Gastroesophageal sphincter (tissue), 3 donors: ENCODE measurements around the gene BCOR.

Experiments
- CTCF ChIP-seq, 4 experiments: fragments of 200-600 bp in 2 of 4; fragments of 450-650 bp in 2 of 4; sonication (generic) in 1 of 4; IDR thresholded peaks; one replicate each; pipeline ENCODE4 v1.5.1; 2017 to 2019; ENCODE audit warnings: antibody characterized with exemption in 4 of 4, mild to moderate bottlenecking in 2 of 4, moderate library complexity in 2 of 4
- EP300 ChIP-seq: sonication (generic); formaldehyde crosslinking; IDR thresholded peaks from one replicate; pipeline ENCODE4 v1.6.1; 2017; ENCODE audit warnings: antibody characterized with exemption, mild to moderate bottlenecking
- POLR2A ChIP-seq, 2 donors: fragments of 450-650 bp; IDR thresholded peaks; one replicate each; pipeline ENCODE4 v1.6.1; 2017; ENCODE audit warnings: antibody characterized with exemption in 2 of 2, mild to moderate bottlenecking in 2 of 2, moderate library complexity in 1 of 2
- POLR2AphosphoS5 ChIP-seq: sonication (generic); formaldehyde crosslinking; IDR thresholded peaks from one replicate; pipeline ENCODE4 v1.6.1; 2017; ENCODE audit warnings: antibody characterized with exemption

- TF ChIP-seq CTCF (IDR thresholded peaks at IDR 0.05) (no peak), EP300 (no peak), POLR2A (IDR thresholded peaks at IDR 0.05) (no peak), POLR2AphosphoS5 (no peak)
These were observed 23.9 kb upstream of the BCOR start for GRCh38 chrX:40121618-40122017.
